Measurements from ENCODE around the gene CHCHD6.

GRCh38 chr3:126656371-126657134 is 47.5 kb upstream of the CHCHD6 start:
- TF ChIP-seq JUND (IDR thresholded peaks at IDR 0.05) = no peak
- no peak for TF ChIP-seq CTCF (IDR thresholded peaks at IDR 0.05; ENCODE audit: low read depth, low read length, missing input control)
- no peak for TF ChIP-seq FOXA1 (IDR thresholded peaks at IDR 0.05)

All from liver (tissue), 3 donors.